HPDE6-E6E7 (cell line): ENCODE results near the gene HMGCL.

ENCODE experiments used
- DNase-seq: peaks from one replicate; pipeline ENCODE4 v3.0.0; 2011; ENCODE audit warnings: missing footprints; ENCODE audit errors: extremely low spot score

HMGCL gene

DNA sequence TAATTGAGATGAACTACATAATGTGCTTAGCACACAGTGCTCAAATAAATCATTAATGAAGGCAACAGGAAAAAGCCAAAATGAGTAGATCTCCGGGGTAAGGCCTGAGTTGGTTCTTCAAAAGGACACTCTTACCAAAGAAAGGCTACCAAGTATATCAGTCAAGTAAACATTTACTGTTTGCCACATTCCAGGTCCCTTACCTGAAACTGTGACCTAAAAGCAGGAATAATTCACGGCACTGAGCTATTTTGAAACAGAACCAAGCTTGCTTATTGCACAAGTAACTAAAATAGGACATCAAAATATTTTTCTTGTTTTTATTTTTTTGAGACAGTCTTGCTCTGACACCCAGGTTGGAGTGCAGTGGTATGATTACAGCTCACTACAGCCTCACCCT is 49.0 kb downstream of the HMGCL start:
- DNase-seq, result no peak

DNA sequence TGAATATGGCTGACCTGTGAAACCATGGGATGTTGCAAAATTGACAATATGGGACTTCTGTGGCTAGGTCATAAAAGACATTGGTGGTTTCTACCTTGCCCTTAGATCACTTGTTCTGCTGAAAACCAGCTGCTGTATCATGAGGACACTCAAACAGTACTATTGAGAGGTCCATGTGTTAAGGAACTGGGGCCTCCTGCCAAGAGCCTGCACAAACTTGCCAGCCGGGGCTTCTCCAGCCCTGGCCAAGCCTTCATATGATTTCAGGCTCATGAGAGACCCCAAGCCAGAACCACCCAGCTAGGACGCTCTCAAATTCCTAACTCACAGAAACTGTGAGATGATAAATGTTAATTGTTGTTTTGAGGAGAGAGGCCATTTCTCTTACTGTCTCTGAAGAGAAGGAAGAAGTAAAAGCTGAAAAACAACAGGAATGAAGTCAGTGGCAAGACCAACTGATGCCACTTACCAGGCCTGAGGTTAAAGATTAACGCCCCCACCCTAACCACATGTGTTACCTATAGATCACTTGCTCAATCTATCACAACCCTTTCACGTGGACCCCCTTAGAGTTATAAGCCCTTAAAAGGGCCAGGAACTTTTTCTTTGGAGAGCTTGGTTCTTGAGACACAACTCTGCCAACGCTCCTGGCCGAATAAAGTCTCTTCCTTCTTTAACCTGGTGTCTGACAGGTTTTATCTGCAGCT is 50.9 kb downstream of the HMGCL start:
- DNase-seq, result no peak

DNA sequence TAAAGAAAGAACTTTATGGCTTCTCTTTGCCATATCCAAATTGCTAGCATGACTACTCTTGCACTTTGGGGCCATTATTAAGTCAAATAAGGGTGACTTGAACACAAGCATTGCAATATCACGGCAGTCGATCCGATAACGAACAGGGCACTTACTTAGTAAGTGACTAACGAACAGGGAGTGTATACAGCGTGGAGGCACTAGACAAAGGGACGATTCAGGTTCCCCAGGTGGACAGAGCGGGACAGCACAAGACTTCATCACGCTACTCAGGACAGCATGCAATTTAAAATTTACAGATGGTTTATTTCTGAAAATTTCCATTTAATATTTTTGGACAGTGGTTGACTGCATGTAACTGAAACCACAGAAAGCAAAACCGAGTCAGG is 52.4 kb downstream of the HMGCL start:
- DNase-seq, result no peak

DNA sequence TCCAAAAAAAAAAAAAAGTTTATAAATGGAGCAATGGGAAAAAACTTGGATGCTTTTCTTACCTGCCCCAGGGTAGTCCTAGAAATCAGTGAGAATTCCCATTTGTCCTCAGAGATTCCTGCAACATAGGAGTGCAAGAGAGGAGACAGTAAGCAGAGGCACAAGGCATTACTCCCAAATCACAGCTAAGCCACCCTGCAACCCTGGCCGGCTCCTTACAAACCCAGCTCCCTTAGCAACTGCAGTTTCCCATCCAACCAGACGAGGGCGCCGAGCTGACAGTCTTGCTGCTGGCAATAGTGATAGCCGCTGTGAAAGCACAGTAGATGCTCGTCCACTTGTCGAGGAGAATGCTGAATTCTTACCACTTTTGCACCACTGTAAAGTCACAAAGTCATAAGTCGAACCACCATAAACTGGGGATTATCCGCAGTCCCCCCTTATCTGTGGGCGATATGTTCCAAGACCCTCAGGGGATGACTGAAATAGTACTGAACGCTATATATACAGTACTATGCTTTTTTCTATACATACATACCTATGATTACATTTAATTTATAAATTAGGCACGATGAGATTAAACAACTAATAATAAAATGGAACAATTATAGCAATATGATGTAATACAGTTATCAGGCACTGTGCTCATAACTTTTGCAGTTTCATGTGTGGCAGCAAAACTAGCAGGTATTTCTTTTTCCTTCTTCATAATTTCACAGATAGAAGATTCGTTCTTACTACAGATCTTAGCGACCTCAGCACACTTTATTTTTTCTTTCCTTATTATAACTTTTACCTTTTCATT is 53.0 kb downstream of the HMGCL start:
- peak; percentile 70 for DNase-seq

DNA sequence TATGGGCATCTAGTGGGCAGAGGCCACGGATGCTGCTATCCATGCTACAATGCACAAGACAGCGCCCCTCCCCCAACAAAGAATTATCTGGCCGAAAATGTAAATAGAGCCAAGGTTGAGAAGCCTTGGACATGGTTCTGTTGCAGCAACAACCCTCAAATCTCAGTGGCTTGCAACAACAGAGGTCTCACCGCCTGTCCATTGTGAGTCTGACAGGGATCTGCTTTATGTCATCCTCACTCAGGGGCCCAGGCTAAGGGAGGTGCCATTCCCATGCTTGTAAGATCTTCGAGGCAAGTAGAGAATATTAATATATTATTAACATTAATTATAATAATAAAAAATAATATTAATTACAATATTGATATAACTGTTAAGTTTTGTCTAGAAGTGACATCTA is 56.5 kb downstream of the HMGCL start:
- DNase-seq, result no peak

DNA sequence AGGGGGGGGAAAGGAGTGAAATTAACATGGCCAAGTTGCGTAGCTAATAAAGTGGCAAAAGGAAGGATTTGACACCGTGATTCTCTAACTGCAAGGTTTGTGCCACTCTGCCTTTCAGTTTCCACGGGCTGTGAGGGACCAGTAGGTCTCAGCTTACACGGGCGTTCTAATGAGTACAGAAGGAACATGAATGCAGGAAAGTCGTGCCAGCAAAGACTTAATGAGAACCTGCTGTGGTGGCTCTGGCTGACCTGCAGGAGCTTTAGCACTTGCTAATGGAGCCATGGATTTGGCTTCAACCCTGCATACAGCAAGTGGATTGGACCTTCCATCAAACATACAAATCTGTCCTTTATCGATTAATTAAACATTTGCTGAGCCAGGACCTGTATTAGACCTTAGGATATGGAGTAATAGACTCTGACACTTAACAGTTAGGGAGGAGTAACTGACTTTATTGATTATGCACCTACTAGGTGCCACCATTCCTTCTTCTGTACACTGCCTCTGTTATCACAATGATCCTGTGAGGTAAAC is 62.1 kb downstream of the HMGCL start:
- DNase-seq, result no peak

DNA sequence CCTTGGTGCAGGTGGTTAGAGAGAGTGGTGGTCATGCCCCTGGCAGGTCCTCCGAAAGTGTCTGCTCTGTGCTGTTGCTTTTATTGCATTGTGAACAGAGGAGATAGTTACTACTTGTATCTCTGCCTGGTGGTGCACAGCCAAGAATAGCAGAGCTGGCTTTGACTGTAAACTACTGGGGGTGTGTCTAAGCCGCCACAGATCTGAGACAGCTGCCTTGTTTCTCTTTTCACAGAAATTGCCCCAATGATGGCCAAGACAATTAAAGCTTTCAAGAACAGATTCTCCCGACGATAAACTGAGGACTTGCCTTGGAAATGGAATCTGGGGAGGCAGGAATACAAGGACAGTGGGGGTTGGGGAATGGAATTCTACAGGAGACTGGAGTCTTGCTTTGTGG is 66.0 kb downstream of the HMGCL start:
- DNase-seq, result no peak

DNA sequence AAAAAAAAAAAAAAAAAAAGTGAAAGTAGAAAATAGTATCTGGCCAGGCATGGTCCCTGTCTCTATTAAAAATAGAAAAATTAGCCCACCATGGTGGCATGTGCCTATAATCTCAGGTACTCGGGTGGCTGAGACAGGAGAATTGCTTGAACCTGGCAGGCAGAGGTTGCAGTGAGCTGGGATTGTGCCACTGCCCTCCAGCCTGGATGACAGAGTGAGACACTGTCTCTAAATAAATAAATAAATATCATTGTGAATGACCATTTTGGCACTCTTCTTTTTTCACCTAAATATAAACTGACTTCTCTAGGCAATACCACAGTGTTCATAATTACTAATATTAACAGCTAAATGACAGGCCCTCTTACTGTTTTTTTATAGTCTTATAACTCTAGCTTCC is 67.4 kb downstream of the HMGCL start:
- DNase-seq, result no peak

DNA sequence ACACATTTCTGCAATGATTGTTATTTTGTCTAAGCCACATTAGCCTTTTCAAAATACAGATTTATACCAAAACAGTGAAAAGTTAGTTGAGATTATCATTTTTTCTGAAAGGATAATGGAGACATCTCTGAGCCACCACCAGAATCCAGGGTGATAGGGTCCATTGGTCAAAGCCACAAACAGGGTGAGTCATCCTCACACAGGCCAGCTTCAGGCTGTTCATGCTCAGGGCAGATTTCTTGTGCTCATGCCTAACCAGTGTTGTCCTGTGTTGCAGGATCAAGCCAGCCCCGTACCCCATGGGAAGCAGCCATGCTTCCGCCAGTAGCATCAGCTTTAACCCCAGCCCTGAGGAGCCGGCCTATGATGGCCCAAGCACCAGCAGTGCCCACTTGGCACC is 68.6 kb downstream of the HMGCL start:
- no peak for DNase-seq

DNA sequence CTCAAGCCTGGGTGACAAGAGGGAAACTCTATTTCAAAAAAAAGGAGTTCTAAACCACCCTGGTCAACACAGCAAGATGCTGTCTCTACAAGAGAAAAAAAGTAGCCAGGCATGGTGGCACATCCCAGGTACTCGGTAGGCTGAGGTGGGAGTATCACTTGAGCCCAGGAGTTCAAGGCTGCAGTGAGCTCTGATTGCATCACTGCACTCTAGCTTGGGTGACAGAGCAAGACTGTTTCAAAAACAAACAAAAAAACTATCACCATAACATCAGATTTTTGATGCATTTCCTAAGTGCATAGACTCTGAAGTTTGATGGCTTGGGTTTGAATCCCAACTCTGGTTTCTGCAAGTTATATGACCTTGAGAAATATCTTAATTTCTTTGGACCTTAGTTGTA is 72.3 kb downstream of the HMGCL start:
- DNase-seq, result no peak
